Measurements from ENCODE around the gene PDE3A. TPM values are rescaled to one million over a fixed set of nuclear protein-coding genes. Genes with fewer than 3 reads are reported as not detected.

PDE3A gene
- total RNA-seq, 1 donor, result 14.8 TPM

GRCh38 chr12:20453756-20454310, 85.5 kb downstream of the PDE3A start:
- H3K27me3 ChIP-seq (ENCODE audit: insufficient read depth, low read length), result no peaks in the 10 kb centered on the region
- no peak overlapping the region for H3K27ac ChIP-seq (ENCODE audit: low read depth, low read length)
- no peaks in the 10 kb centered on the region for H3K36me3 ChIP-seq (ENCODE audit: insufficient read depth, low read length)
- H3K4me3 ChIP-seq (ENCODE audit: insufficient read depth, low read length), result no peak overlapping the region
- H3K4me2 ChIP-seq (ENCODE audit: insufficient read depth, low read length), result no peak overlapping the region
- TF ChIP-seq, protein P1, sequence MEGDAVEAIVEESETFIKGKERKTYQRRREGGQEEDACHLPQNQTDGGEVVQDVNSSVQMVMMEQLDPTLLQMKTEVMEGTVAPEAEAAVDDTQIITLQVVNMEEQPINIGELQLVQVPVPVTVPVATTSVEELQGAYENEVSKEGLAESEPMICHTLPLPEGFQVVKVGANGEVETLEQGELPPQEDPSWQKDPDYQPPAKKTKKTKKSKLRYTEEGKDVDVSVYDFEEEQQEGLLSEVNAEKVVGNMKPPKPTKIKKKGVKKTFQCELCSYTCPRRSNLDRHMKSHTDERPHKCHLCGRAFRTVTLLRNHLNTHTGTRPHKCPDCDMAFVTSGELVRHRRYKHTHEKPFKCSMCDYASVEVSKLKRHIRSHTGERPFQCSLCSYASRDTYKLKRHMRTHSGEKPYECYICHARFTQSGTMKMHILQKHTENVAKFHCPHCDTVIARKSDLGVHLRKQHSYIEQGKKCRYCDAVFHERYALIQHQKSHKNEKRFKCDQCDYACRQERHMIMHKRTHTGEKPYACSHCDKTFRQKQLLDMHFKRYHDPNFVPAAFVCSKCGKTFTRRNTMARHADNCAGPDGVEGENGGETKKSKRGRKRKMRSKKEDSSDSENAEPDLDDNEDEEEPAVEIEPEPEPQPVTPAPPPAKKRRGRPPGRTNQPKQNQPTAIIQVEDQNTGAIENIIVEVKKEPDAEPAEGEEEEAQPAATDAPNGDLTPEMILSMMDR (IDR thresholded peaks at IDR 0.05; ENCODE audit: extremely low read depth, low read depth, low read length), result no peak
- DNase-seq (ENCODE audit: insufficient read length, low spot score, missing footprints), result no peak
- H4K20me1 ChIP-seq (ENCODE audit: insufficient read depth, low read length), result no peaks in the 10 kb centered on the region
- no peaks in the 10 kb centered on the region for H3K9me3 ChIP-seq (ENCODE audit: low read depth, low read length)
- no peak overlapping the region for H2AFZ ChIP-seq (ENCODE audit: low read length)
- peaks cover 22% of the 10 kb centered on the region for H3K79me2 ChIP-seq (ENCODE audit: insufficient read depth, low read length)
- peaks cover 34% of the 10 kb centered on the region for H3K4me1 ChIP-seq (ENCODE audit: insufficient read depth, low read length)

DNA sequence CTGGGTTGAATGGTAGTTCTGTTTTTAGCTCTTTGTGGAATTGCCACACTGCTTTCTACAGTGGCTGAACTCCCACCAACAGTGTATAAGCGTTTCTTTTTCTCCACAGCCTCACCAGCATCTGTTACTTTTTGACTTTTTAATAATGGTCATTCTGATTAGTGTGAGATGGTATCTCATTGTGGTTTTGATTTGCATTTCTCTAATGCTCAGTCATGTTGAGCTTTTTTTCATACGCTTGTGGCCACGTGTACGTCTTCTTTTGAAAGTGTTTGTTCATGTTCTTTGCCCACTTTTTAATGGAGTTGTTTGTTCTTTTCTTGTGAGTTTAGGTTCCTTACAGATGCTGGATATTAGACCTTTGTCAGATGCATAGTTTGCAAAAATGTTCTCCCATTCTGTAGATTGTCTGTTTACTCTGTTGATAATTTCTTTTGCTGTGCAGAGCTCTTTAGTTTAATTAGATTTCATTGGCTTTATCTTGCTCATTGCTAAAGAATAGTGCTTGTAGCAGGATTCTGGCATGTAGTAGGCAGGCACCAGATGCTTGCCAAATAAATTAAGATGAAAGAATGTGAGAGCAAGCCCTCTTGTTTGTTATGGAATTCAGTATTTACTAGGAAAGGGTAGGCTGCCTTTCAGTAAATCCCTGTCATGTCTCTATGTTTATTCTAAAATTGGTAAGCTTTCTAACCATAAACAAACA, 86.8 kb downstream of the PDE3A start:
- TF ChIP-seq, protein P1 (IDR thresholded peaks at IDR 0.05; ENCODE audit: extremely low read depth, low read depth, low read length), result no peak
- Histone ChIP-seq H3K79me2 (ENCODE audit: insufficient read depth, low read length) (peaks cover 27% of the 10 kb centered on the region), H3K4me3 (ENCODE audit: insufficient read depth, low read length) (no peak overlapping the region), H3K27ac (ENCODE audit: low read depth, low read length) (peak overlapping the region; percentile 13), H3K27me3 (ENCODE audit: insufficient read depth, low read length) (no peaks in the 10 kb centered on the region), H3K4me1 (ENCODE audit: insufficient read depth, low read length) (peaks cover 27% of the 10 kb centered on the region), H3K36me3 (ENCODE audit: insufficient read depth, low read length) (no peaks in the 10 kb centered on the region), H3K4me2 (ENCODE audit: insufficient read depth, low read length) (no peak overlapping the region), H3K9me3 (ENCODE audit: low read depth, low read length) (no peaks in the 10 kb centered on the region), H4K20me1 (ENCODE audit: insufficient read depth, low read length) (no peaks in the 10 kb centered on the region), H2AFZ (ENCODE audit: low read length) (no peak overlapping the region)
- no peak for DNase-seq (ENCODE audit: insufficient read length, low spot score, missing footprints)

DNA sequence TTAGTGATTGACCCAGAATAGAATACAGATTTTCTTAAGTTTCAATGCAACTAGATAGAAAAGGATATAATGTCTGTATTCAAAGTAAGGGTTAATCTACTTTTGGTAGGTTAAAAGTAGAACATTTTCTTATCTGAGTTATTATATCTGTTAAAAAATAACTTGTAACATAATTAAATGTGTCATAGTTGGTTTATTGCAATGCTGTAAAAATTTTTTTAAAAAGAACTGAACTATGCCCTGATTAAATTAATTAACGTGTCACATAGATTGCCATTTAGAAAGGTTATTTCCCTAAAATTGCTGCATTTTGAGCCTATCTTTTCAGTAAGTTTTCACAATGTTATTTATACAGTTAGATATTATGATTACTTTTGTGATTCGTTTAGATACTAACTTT, 89.2 kb downstream of the PDE3A start:
- H3K9me3 ChIP-seq (ENCODE audit: low read depth, low read length), result no peaks in the 10 kb centered on the region
- no peaks in the 10 kb centered on the region for H4K20me1 ChIP-seq (ENCODE audit: insufficient read depth, low read length)

GRCh38 chr12:20458011-20458410, 89.7 kb downstream of the PDE3A start:
- H3K27ac ChIP-seq (ENCODE audit: low read depth, low read length), result no peak overlapping the region
- no peaks in the 10 kb centered on the region for H3K27me3 ChIP-seq (ENCODE audit: insufficient read depth, low read length)
- no peak overlapping the region for H3K4me2 ChIP-seq (ENCODE audit: insufficient read depth, low read length)
- no peaks in the 10 kb centered on the region for H4K20me1 ChIP-seq (ENCODE audit: insufficient read depth, low read length)
- H3K36me3 ChIP-seq (ENCODE audit: insufficient read depth, low read length), result no peaks in the 10 kb centered on the region
- H3K9me3 ChIP-seq (ENCODE audit: low read depth, low read length), result no peaks in the 10 kb centered on the region
- TF ChIP-seq, protein P1 (IDR thresholded peaks at IDR 0.05; ENCODE audit: extremely low read depth, low read depth, low read length), result no peak
- no peak for DNase-seq (ENCODE audit: insufficient read length, low spot score, missing footprints)
- no peak overlapping the region for H2AFZ ChIP-seq (ENCODE audit: low read length)
- peaks cover 25% of the 10 kb centered on the region for H3K79me2 ChIP-seq (ENCODE audit: insufficient read depth, low read length)
- peaks cover 5% of the 10 kb centered on the region for H3K4me1 ChIP-seq (ENCODE audit: insufficient read depth, low read length)
- H3K4me3 ChIP-seq (ENCODE audit: insufficient read depth, low read length), result no peak overlapping the region

More for the DNA sequence above, 89.2 kb downstream of the PDE3A start:
- Histone ChIP-seq H3K4me3 (ENCODE audit: insufficient read depth, low read length) (no peak overlapping the region), H3K36me3 (ENCODE audit: insufficient read depth, low read length) (no peaks in the 10 kb centered on the region), H3K4me2 (ENCODE audit: insufficient read depth, low read length) (no peak overlapping the region), H3K4me1 (ENCODE audit: insufficient read depth, low read length) (peaks cover 5% of the 10 kb centered on the region), H3K27ac (ENCODE audit: low read depth, low read length) (no peak overlapping the region), H3K79me2 (ENCODE audit: insufficient read depth, low read length) (peaks cover 26% of the 10 kb centered on the region), H2AFZ (ENCODE audit: low read length) (no peak overlapping the region), H3K27me3 (ENCODE audit: insufficient read depth, low read length) (no peaks in the 10 kb centered on the region)
- DNase-seq (ENCODE audit: insufficient read length, low spot score, missing footprints), result no peak
- TF ChIP-seq, protein P1 (IDR thresholded peaks at IDR 0.05; ENCODE audit: extremely low read depth, low read depth, low read length), result no peak

Measured in osteoblast (primary cell).